NCI-H510A (cell line): ENCODE results near the gene COL28A1.
"Not testable (repeated sequence)": the region's sequence is repeated elsewhere in the genome, so short reads cannot be mapped to it uniquely, and the experiment has no call there.

Source experiments
- DNase-seq: peaks from one replicate; lab custom pipeline; 2025; lab: John Stamatoyannopoulos, UW

COL28A1 gene

DNA sequence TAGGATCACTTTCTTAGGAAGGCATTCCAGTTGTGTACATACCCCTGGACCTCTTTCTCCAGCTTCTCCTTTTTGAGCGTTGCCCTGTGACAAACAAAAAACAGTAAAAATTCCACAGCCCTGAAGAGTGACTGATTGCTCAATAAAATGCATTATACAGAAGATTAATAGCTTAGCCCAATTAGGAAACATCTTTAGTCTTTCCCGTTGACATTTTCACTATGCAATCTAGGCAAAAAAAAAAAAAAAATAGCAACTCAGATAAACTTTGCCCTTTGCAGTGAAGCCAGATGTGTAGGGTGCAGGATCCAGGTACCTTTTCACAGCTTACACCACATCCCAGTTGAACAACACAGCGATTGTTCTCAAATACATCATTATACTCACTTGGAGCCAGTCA lies 17.9 kb downstream of the COL28A1 start:
- DNase-seq, result no peak

DNA sequence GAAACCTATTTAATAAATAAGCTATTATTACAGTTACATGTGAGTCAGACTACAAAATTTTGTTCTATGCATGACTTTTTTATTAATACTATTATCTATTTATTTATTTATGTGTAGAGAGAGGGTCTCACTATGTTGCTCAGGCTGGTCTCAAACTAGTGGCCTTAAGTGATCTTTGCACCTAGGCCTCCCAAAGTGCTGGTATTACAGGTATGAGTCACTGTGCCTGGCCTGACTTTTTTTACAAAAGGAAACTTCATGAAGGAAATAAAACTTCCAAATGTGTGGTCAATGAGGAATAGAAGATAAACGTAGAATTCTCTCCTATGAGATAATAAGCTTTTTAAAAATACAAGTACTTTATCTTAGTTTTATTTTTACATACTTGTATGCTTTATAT lies 19.0 kb downstream of the COL28A1 start:
- DNase-seq, result no peak

DNA sequence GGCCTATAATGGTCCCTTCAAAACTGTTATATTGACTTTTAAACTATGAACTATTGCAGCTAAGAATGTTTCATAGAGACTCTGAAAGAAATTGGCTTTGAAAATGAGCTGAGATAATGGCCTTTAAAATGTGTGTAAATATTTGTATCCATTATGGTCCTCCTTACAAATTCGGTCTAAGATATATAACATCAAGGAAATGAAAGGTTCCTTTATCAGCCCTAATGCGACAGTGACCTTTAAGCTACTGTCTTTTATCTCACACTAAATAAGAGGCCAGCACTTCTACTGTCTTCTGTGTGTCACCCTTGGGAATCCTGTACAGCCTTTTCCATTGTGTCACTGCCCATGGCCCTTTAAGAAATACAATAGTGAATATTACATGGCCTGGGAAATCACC lies 19.5 kb downstream of the COL28A1 start:
- no peak for DNase-seq

DNA sequence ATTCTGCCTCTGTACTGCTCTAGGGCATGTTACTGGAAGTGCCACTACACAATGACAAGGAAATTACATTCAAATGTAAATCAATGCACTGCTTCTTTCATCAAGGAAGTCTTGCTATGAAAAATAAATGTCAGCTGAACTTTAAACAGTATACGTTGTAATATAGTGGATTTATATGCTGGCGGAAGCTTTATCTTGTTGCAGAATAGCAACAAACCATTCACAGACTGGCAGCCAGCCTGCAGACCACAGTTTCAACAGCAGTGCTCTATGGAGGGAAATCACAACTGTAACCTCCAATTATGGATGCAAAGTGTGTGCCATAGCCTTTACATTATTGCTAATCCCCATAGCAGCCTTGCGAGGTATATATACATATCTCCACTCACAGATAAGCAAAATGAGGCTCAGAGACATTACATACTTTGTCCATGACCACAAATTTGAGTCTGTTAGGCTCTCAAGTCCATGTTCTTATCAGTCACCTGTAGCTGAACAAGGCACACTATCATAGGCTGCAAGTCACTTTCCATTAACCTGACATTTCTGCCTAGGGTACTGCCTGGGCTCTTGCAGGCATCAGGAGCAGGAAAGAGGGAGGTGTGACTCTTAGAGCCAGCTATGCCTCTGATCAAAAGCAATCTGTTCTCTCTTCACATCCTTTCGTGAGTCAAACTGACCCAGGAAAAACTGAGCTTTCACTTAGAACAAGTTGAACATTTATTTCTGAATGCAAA lies 22.6 kb downstream of the COL28A1 start:
- no peak for DNase-seq

GRCh38 chr7:7510794-7511193 lies 24.9 kb downstream of the COL28A1 start:
- no peak for DNase-seq

- DNase-seq, result no peak
Observed at GRCh38 chr7:7505915-7506314, 29.8 kb downstream of the COL28A1 start.

- no peak for DNase-seq
Observed at GRCh38 chr7:7504910-7505704, 30.6 kb downstream of the COL28A1 start.

GRCh38 chr7:7499892-7500291 lies 35.8 kb downstream of the COL28A1 start:
- DNase-seq, result no peak

GRCh38 chr7:7498856-7499255 lies 36.8 kb downstream of the COL28A1 start:
- no peak for DNase-seq

DNA sequence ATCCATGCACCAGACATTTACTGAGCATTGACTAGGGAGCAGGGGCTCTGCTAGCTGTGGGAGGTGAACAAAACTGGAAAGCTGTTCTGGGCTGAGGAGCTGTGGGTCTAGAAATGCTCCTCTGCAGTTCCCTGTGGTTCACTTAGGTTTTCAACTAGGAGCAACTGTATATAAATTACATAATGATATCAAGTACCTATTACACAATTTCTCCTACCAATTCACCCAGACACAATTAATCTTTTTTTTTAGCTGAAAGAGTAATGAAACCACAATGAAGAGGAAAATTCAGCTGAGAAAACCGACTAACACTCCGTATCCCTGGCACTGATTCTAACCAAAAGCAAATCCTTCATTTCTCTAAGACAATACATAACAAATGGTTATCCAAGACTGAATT lies 39.4 kb downstream of the COL28A1 start:
- no peak for DNase-seq

DNA sequence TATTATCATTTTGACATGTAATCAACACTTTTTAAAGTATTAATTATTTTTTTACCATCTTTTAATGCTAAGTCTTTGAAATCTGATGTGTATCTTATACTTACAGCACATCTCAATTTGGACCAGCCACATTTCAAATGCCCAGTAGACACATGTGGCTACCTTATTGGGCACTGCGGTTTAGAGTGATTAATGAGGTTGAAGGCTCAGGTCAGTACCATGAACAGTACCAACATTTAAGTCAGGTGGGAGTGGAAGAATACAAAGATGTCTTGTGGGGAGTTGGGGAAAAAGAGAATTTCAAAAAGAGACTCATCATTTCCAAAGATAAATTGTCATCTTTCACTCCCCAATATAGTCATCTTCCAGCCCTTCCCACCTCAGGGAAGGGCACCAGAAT lies 40.5 kb downstream of the COL28A1 start:
- DNase-seq, result no peak

- DNase-seq, result no peak
Observed at GRCh38 chr7:7491044-7491443, 44.6 kb downstream of the COL28A1 start.

DNA sequence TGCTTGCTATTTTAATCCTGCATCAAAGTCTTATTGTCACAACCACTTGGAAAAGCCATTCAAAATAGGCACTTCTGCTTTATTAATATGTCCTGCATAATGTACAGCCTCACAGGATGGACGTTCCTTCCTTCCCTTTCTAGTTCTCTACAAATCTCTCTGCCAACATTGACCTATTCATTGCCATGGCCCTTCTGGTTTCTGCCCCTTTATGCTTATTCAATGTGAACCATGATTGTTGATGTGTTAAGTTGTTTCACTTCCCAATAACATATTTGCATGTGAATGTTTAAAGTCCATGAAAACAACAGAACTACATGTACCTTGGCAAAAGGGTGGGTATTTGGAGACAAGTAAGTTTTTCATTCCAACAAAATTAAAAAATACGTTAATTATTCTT lies 45.7 kb downstream of the COL28A1 start:
- DNase-seq, result no peak

GRCh38 chr7:7489546-7489945 lies 46.1 kb downstream of the COL28A1 start:
- DNase-seq, result no peak

DNA sequence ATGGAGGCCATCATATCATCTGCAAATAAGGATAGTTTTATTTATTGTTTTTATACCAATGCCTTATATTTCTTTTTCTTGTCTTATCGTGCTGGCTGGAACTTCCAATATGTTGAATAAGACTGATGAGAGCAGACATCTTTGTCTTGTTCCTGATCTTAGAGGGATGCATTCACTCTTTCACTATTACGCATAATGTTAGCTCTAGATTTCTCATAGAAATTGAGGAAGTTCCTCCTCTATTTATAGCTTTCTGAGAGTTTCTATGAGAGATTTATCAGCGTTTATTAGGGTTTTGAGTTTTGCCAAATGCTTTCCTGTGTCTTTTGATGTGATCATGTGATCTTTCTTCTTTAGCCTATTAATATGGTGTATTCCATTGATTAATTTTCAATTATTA lies 49.3 kb downstream of the COL28A1 start:
- no peak for DNase-seq

- no peak for DNase-seq
Observed at GRCh38 chr7:7484072-7484471, 51.6 kb downstream of the COL28A1 start.

DNA sequence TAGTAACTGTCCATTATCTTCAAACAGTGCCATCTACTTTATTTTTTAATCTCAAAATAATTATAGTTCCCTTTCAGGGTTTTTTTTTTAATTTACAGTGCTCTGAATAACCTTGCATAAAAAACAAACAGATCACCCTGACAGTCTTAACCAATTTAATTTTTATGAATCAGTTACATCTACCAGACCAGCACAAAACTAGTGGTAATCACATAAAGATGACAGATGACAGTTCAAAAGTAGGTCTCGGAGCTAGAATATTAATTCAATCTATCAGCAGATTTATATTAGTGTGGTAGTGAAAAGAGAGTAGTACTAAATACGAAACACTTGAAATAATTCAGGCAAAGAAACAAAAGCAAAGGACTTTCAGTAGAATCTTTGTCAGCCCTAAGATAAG lies 53.9 kb downstream of the COL28A1 start:
- DNase-seq, result no peak

DNA sequence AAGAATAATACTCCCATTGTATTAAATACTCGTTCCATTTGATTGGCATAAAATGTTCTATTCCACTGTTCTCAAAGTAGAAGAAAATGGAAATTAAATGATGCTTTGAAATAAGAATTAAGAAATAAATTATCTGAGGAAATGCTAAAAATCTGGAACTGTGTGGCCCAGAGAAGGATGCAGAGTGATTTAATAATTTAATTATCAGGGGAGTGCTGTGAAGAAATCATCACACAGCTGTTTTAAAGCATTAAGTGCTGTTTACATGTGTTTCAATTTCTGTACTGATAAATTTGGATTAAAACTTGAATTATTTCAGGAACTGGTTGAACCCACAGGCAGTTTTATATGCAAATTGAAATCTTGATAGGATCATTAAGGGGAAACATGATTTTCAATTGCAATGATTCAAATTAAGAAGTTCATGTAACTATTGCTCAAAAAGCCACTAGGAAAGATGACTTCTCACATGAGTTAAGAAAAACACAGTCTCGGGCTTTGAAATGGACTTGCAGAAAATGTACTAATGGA lies 56.3 kb downstream of the COL28A1 start:
- DNase-seq, result no peak

- DNase-seq, result no peak
Observed at GRCh38 chr7:7478569-7478968, 57.1 kb downstream of the COL28A1 start.

- not testable (repeated sequence) for DNase-seq
Observed at GRCh38 chr7:7477641-7478040, 58.0 kb downstream of the COL28A1 start.

DNA sequence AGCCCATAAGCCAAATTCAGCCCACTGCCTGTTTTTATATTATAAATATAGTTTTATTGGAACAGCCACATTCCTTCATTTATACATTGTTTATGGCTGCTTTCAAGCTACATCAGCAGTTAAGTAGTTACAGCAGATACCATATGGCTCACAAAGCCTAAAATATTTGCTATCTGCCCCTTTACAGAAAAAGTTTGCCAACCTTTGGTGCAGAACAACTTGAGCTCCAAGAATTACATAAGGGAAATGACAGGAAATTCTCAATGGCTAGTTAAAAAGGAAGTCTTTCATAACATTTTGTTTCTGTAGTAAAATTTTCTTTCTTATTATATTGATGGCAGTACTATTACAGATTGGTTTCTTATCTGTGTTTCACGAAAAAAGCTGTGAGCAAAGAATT lies 59.3 kb downstream of the COL28A1 start:
- DNase-seq, result no peak

GRCh38 chr7:7475601-7476000 lies 60.1 kb downstream of the COL28A1 start:
- DNase-seq, result no peak

DNA sequence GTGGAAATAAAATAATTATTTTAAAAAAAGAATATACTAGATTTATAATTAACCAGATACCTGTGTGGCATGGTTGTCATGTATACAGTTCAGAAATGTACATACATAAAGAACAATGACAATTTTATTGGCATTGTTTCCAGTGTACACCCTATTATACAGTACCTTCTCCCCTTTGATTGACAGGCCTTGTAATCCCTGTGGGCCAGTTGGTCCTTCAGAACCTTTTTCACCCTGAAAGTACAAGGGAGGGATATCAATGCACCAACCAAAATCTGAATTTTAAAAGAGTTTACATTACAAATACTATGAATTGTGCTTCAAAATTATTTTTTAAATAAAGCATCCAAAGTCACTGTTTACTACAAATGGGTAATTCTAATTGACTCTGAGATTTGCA lies 61.2 kb downstream of the COL28A1 start:
- no peak for DNase-seq
